ENCODE measurements around the gene UBTF. TPM values are rescaled to one million over a fixed set of nuclear protein-coding genes. Genes with fewer than 3 reads are reported as not detected.

Gene UBTF
- total RNA-seq, 1 experiment from 2014 or later = 40.4 TPM

GRCh38 chr17:44216173-44216572 lies 3.3 kb downstream of the UBTF start:
- DNase-seq (ENCODE audit: low read depth) = no peak

GRCh38 chr17:44214896-44215295 lies 4.6 kb downstream of the UBTF start:
- no peak for DNase-seq (ENCODE audit: low read depth)

- no peak for DNase-seq (ENCODE audit: low read depth)
Observed at GRCh38 chr17:44214230-44214494, 5.3 kb downstream of the UBTF start.

- no peak for DNase-seq (ENCODE audit: low read depth)
Observed at GRCh38 chr17:44213403-44214229, 5.9 kb downstream of the UBTF start.

- no peak for DNase-seq (ENCODE audit: low read depth)
Observed at GRCh38 chr17:44212507-44213402, 6.7 kb downstream of the UBTF start.

- DNase-seq (ENCODE audit: low read depth) = no peak
Observed at GRCh38 chr17:44211281-44212265, 7.9 kb downstream of the UBTF start.

GRCh38 chr17:44210342-44211192 lies 8.9 kb downstream of the UBTF start:
- DNase-seq (ENCODE audit: low read depth) = peak; percentile 24

GRCh38 chr17:44209786-44210341 lies 9.6 kb downstream of the UBTF start:
- DNase-seq (ENCODE audit: low read depth) = no peak

- DNase-seq (ENCODE audit: low read depth) = no peak
Observed at GRCh38 chr17:44207743-44208142, 11.7 kb downstream of the UBTF start.

GRCh38 chr17:44207319-44207718 lies 12.2 kb downstream of the UBTF start:
- no peak for DNase-seq (ENCODE audit: low read depth)

- DNase-seq (ENCODE audit: low read depth) = no peak
Observed at GRCh38 chr17:44206825-44207155, 12.7 kb downstream of the UBTF start.

GRCh38 chr17:44205962-44206824 lies 13.3 kb downstream of the UBTF start:
- DNase-seq (ENCODE audit: low read depth) = no peak

GRCh38 chr17:44204441-44204882 lies 15.0 kb downstream of the UBTF start:
- DNase-seq (ENCODE audit: low read depth) = peak; percentile 75

- peak; percentile 47 for DNase-seq (ENCODE audit: low read depth)
Observed at GRCh38 chr17:44203731-44204440, 15.6 kb downstream of the UBTF start.

- no peak for DNase-seq (ENCODE audit: low read depth)
Observed at GRCh38 chr17:44202756-44203155, 16.7 kb downstream of the UBTF start.

- no peak for DNase-seq (ENCODE audit: low read depth)
Observed at GRCh38 chr17:44200478-44201155, 18.9 kb downstream of the UBTF start.

- DNase-seq (ENCODE audit: low read depth) = peak; percentile 95
Observed at GRCh38 chr17:44199553-44200477, 19.7 kb downstream of the UBTF start, which contains the start of gene ATXN7L3. ATXN7L3 (minus strand) TSS chr17:44199884; CDS start chr17:44198070, 1,814 bp downstream.
